ENCODE results near the gene UBR4. TPM values are rescaled to one million over a fixed set of nuclear protein-coding genes. Genes with fewer than 3 reads are reported as not detected.

UBR4 gene
- total RNA-seq, 1 experiment from 2014 or later = 131 TPM

DNA sequence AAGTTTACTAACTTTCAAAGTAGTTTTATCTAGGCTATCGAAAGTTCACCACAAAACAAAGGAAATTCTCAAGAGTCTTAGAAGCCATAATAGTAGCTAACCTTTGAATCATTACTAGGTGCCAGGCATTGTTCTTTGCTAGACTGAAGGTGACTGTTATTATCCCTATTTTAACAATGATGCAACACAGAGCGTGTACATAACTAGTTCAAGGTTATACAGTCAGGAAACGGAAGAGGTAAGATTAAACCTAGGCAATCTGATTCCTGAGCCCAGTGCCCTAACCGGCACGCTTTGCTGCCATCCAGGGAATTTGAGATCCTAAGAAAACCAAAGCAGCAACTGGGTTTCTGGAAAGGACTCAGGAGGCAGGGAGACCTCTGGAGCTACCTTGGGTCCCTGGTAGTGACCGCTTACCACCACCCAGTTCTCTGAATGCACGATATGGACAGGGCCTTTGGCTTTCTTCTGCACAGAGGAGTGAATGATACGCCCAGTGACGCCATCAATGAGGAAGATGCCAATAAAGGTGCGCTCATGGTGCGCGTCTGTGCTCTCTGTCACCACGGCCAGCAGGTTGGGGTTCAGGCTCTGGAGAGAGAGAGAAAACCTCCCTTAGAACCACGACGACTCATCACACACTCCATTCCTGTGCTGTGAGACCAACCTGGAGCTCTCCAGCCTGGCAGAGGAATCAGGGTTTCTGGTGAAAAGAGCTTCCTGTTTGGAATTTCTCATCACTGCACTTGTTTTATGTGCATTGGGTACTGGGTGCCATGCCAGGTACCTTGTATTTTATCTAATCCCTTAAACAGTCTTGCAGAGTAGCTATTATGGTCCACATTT lies 13.1 kb upstream of the UBR4 start:
- no peak overlapping the region for H2BK5ac ChIP-seq (ENCODE audit: insufficient read length, low read length)
- no peaks in the 10 kb centered on the region for H4K20me1 ChIP-seq (ENCODE audit: control insufficient read depth, insufficient read depth, insufficient read length)
- H3K4me2 ChIP-seq (ENCODE audit: insufficient read depth, insufficient read length, low read length) = no peak overlapping the region
- Mint-ChIP-seq H3K27ac (no peak overlapping the region; a peak in 1 of 7 replicates), H3K36me3 (ENCODE audit: insufficient read depth in 1 of 3, low read depth in 3 of 3) (peaks cover 42 to 95% (median 76%) of the 10 kb centered on the region in 3 experiments; a peak in 6 of 7 replicates), H3K9me3 (no peaks in the 10 kb centered on the region), H3K4me1 (no peaks in the 10 kb centered on the region), H3K27me3 (ENCODE audit: low read depth) (no peaks in the 10 kb centered on the region), H3K4me3 (no peak overlapping the region)
- H3K14ac ChIP-seq (ENCODE audit: insufficient read depth, low read length) = no peak overlapping the region
- no peak overlapping the region for H2BK20ac ChIP-seq (ENCODE audit: low read depth, low read length, poor library complexity, severe bottlenecking)
- WGBS (ENCODE audit: extremely low coverage, insufficient read length, low lambda C conversion rate) = no CpG with 5 or more reads among the region's 15 CpGs
- H2BK120ac ChIP-seq (ENCODE audit: low read depth, low read length, poor library complexity, severe bottlenecking) = no peak overlapping the region
- no peak overlapping the region for H3T11ph ChIP-seq (ENCODE audit: low read length)
- H3K56ac ChIP-seq (ENCODE audit: insufficient read length, low read depth, low read length) = no peak overlapping the region
- no peaks in the 10 kb centered on the region for H3K79me2 ChIP-seq (ENCODE audit: insufficient read depth, low read length)
- no peaks in the 10 kb centered on the region for H3K27me3 ChIP-seq (ENCODE audit: insufficient read depth, low read length)
- no peaks in the 10 kb centered on the region for H3K79me1 ChIP-seq (ENCODE audit: insufficient read depth, low read depth, low read length, poor library complexity, severe bottlenecking)
- no peak overlapping the region for H4K8ac ChIP-seq (replicated peaks; ENCODE audit: insufficient read length, low read depth, low read length)
- H3K18ac ChIP-seq (ENCODE audit: insufficient read length, low read depth, low read length) = no peak overlapping the region
- no peaks in the 10 kb centered on the region for H3K9me3 ChIP-seq (ENCODE audit: control insufficient read depth, low read depth, low read length)
- H3K23me2 ChIP-seq (ENCODE audit: insufficient read length, low read depth, low read length, poor library complexity, severe bottlenecking) = no peaks in the 10 kb centered on the region
- no peak overlapping the region for H2BK15ac ChIP-seq (ENCODE audit: low read depth, low read length)
- H3K4ac ChIP-seq (ENCODE audit: low read depth, low read length) = no peak overlapping the region
- no peak for DNase-seq
- no peak overlapping the region for H2AFZ ChIP-seq (ENCODE audit: low read length)
- H4K5ac ChIP-seq (ENCODE audit: insufficient read length, low read depth, low read length) = no peak overlapping the region
- H3K9ac ChIP-seq (ENCODE audit: extremely low read depth, insufficient read length, low read length) = no peak overlapping the region
- H4K91ac ChIP-seq (ENCODE audit: insufficient read length, low read depth, low read length) = no peak overlapping the region
- H3K4me1 ChIP-seq (ENCODE audit: insufficient read depth, low read length) = no peaks in the 10 kb centered on the region
- H3K27ac ChIP-seq (ENCODE audit: insufficient read length, low read depth, low read length) = no peak overlapping the region
- TF ChIP-seq, protein P1, sequence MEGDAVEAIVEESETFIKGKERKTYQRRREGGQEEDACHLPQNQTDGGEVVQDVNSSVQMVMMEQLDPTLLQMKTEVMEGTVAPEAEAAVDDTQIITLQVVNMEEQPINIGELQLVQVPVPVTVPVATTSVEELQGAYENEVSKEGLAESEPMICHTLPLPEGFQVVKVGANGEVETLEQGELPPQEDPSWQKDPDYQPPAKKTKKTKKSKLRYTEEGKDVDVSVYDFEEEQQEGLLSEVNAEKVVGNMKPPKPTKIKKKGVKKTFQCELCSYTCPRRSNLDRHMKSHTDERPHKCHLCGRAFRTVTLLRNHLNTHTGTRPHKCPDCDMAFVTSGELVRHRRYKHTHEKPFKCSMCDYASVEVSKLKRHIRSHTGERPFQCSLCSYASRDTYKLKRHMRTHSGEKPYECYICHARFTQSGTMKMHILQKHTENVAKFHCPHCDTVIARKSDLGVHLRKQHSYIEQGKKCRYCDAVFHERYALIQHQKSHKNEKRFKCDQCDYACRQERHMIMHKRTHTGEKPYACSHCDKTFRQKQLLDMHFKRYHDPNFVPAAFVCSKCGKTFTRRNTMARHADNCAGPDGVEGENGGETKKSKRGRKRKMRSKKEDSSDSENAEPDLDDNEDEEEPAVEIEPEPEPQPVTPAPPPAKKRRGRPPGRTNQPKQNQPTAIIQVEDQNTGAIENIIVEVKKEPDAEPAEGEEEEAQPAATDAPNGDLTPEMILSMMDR (conservative IDR thresholded peaks at IDR 0.05) = no peak
- no peak overlapping the region for H3K23ac ChIP-seq (ENCODE audit: insufficient read length, low read depth, low read length)
- no peak overlapping the region for H2AK5ac ChIP-seq (ENCODE audit: insufficient read length, low read length)
- no peak overlapping the region for H2BK12ac ChIP-seq (ENCODE audit: insufficient read length, low read depth, low read length)
